HG03521 (cell line): ENCODE results near the gene NKX6-2.
"Not testable (repeated sequence)": the region's sequence is repeated elsewhere in the genome, so short reads cannot be mapped to it uniquely, and the experiment has no call there.

Experiments
- ATAC-seq: cut with Tn5 transposase; IDR thresholded peaks from one replicate; pipeline ENCODE4 v1.9.1; 2021; ENCODE audit warnings: mild to moderate bottlenecking, moderate library complexity; ENCODE audit not compliant: unreplicated experiment

Gene NKX6-2

GRCh38 chr10:132785723-132786475, at the start of gene NKX6-2:
Gene NKX6-2, minus strand, starts transcription at chr10:132786147. Its CDS starts 199 bp downstream, at chr10:132785948.
- no peak for ATAC-seq

- no peak for ATAC-seq
These were observed 49.2 kb upstream of the NKX6-2 start for GRCh38 chr10:132834891-132835847.

GRCh38 chr10:132834311-132834761, 48.4 kb upstream of the NKX6-2 start:
- no peak for ATAC-seq

- no peak for ATAC-seq
These were observed 47.6 kb upstream of the NKX6-2 start for GRCh38 chr10:132833421-132834111.

- ATAC-seq: no peak
These were observed 46.4 kb upstream of the NKX6-2 start for GRCh38 chr10:132832186-132832969.

GRCh38 chr10:132829403-132829802, 43.5 kb upstream of the NKX6-2 start:
- no peak for ATAC-seq

GRCh38 chr10:132828681-132829080, 42.7 kb upstream of the NKX6-2 start:
- ATAC-seq: no peak

- no peak for ATAC-seq
These were observed 42.1 kb upstream of the NKX6-2 start for GRCh38 chr10:132827861-132828539.

GRCh38 chr10:132827423-132827789, 41.5 kb upstream of the NKX6-2 start:
- ATAC-seq: no peak

GRCh38 chr10:132826524-132827422, 40.8 kb upstream of the NKX6-2 start:
- ATAC-seq: no peak

- not testable (repeated sequence) for ATAC-seq
These were observed 40.0 kb upstream of the NKX6-2 start for GRCh38 chr10:132825783-132826523.

- ATAC-seq: no peak
These were observed 34.1 kb upstream of the NKX6-2 start for GRCh38 chr10:132820056-132820455.

GRCh38 chr10:132817701-132818211, 31.8 kb upstream of the NKX6-2 start:
- no peak for ATAC-seq

GRCh38 chr10:132816718-132817117, 30.8 kb upstream of the NKX6-2 start:
- ATAC-seq: no peak

GRCh38 chr10:132815168-132815857, 29.4 kb upstream of the NKX6-2 start:
- no peak for ATAC-seq

- ATAC-seq: no peak
These were observed 28.5 kb upstream of the NKX6-2 start for GRCh38 chr10:132814469-132814856.
